ENCODE data around the gene SPR.

SPR gene

DNA sequence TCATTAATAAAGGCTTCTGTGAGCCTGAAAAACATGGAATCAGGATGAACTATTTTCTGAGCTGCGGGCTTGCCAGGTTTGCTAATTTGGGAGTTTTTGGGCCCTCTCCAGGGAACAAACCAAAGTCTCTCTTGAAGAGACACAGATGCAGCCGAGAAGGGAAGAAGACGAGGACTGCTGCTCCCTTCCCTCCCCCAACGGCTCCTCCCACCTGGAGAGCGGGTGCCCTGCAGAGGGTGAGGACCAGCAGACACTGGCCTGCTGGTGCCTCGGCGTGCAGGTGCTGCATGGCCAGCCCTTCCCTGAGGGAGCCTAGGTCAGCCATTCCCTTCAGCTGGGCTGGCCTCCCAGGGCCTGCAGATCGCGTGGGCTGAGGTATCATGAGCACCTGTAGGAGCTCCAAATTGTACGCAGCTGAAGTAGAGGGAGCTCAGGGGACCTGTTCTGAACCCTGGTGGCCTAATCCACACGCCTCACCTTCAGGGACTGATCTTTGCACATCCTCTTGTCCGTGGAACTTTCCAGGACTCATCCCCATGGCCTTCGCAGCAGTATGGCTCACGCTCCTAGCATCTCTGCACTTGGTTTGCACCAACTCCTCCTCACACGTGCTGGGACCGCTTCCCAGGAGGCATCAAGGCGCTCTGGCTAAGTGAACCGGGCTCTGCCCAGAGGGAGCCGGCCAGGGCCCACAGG is 49.6 kb downstream of the SPR start:
- CTCF ChIA-PET: no interaction called here
- H3K9me3 Mint-ChIP-seq: no peaks in the 10 kb centered on the region
- H3K27ac Mint-ChIP-seq: no peak overlapping the region
- H3K36me3 Mint-ChIP-seq: no peaks in the 10 kb centered on the region
- DNase-seq: no peak
- H3K27me3 Mint-ChIP-seq: peaks cover 39% of the 10 kb centered on the region
- peaks cover 6% of the 10 kb centered on the region for H3K4me1 Mint-ChIP-seq
- H3K4me3 Mint-ChIP-seq: no peak overlapping the region

DNA sequence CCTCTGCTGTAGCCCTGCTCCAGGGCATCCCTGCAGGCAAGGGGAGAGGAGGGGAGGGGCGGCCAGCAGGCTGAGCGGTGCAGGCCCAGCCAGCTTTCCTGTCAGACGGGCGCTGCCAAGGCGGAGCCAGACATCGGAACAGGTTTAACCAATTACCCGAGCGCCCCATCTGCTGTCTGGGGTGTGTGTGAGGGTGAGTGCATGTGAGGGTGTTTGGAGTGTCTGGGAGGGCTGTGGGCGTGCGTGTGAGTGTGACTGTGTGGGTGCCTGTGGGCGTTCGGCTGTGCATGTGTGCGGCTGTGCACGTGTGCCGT is 50.1 kb downstream of the SPR start:
- no peak for DNase-seq
- Mint-ChIP-seq H3K27ac (no peak overlapping the region), H3K4me1 (peaks cover 1% of the 10 kb centered on the region), H3K27me3 (peaks cover 39% of the 10 kb centered on the region), H3K36me3 (no peaks in the 10 kb centered on the region), H3K4me3 (no peak overlapping the region), H3K9me3 (no peaks in the 10 kb centered on the region)
- CTCF ChIA-PET: no interaction called here

DNA sequence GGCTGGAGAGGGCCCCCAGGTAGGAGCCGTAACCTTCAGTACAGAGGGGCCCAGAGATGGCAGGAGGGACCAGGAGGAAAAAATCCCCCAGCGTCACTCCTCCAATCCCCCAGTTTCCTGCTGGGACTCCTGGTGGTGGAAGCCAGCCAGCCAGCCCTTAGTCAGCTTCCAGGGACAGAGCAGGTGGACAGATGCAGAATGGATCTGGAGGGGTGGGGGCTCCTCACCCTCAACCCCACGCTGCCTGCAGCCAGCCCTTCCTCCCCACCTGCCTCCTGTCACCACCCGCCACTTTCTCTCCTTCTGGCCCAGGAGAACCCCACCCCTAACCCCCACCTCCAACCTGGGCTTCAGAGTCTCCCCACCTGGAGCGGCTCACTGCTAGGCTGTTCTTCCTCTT is 51.2 kb downstream of the SPR start:
- Mint-ChIP-seq H3K4me1 (no peaks in the 10 kb centered on the region), H3K36me3 (no peaks in the 10 kb centered on the region), H3K27me3 (peaks cover 36% of the 10 kb centered on the region), H3K9me3 (no peaks in the 10 kb centered on the region), H3K4me3 (no peak overlapping the region), H3K27ac (no peak overlapping the region)
- CTCF ChIA-PET: no interaction called here
- no peak for DNase-seq

DNA sequence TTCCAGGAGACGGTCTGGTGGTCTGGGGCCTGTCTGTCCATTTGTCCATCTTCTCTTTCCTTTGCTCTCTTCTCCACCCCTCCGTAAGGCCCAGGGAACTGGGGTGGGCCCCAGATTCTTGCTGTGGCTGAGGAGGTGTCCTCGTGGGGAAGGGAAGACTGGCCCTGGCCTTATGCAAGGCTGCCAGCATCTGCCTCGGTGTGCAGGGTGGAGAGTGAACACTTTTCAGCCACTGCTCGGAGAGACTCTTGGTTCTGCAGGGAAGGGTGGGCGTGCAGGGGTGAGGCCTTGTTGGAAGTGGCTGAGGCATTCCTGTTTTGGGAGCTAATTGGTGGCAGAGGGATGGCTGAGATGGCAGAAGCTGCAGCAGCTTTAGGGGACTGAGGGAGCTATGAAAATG is 53.2 kb downstream of the SPR start:
- CTCF ChIA-PET: interaction anchor here (1.0 to 1.5 kb wide), 2 partner anchors 34 to 48 kb away, joined by 3 read pairs; no protein-coding TSS in a partner anchor
- DNase-seq: no peak
- Mint-ChIP-seq H3K27me3 (peaks cover 25% of the 10 kb centered on the region), H3K9me3 (no peaks in the 10 kb centered on the region), H3K27ac (no peak overlapping the region), H3K36me3 (no peaks in the 10 kb centered on the region), H3K4me1 (no peaks in the 10 kb centered on the region), H3K4me3 (no peak overlapping the region)

DNA sequence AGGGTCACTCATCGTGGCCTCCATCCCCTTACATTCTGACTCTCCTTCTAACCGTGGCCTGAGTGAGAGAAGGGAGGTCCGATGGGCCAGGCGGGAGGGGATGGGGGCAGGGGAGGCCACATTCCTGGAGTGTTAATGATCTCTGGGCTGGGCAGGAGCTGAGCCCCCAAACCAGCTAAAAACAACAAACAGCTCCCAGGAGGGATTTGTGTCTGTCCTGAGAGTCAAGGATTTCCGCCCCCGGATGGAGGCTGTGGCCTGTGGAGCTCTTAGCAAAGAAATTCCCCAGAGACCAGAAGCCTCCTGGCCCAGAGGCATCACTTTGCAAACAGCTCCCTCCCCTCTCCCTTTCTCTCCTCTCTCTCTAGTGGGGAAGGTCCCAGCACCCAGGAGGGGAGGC is 53.6 kb downstream of the SPR start:
- Mint-ChIP-seq H3K36me3 (no peaks in the 10 kb centered on the region), H3K9me3 (no peaks in the 10 kb centered on the region), H3K27ac (no peak overlapping the region), H3K4me1 (no peaks in the 10 kb centered on the region), H3K27me3 (peaks cover 21% of the 10 kb centered on the region), H3K4me3 (no peak overlapping the region)
- no peak for DNase-seq
- CTCF ChIA-PET: interaction anchor here (1.5 kb wide), 1 partner anchor 48 kb away, joined by 3 read pairs; no protein-coding TSS in a partner anchor
